ENCODE data around the gene SPATA31D1.

DNA sequence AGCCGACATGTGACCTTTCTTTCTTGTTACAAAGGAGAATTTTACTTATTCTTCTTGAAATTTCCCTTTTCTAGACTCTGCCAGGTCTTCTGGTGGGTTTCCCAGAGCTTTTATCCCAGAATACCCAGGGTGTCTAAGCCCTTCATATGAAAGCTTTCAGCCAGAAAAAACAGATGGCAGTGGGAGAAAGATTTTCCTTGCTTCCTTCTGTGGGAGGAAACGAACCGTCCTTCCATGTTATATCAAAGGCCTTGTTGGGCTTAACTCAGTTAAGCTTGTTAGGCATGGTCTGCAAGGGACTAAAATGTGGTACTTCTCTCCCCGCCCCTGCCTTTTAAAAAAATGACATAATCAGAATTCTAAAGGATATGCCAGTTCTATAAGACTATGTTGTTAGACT, 47.5 kb downstream of the SPATA31D1 start:
- no peak for TF ChIP-seq POLR2AphosphoS5 (IDR thresholded peaks at IDR 0.05)
- TF ChIP-seq CTCF (IDR thresholded peaks at IDR 0.05; ENCODE audit: poor library complexity, severe bottlenecking) = no peak
- no peak for TF ChIP-seq EP300 (conservative IDR thresholded peaks at IDR 0.05; ENCODE audit: poor library complexity, severe bottlenecking)
- TF ChIP-seq EZH2 (IDR thresholded peaks at IDR 0.05; ENCODE audit: borderline replicate concordance, insufficient read depth, low read length, poor library complexity, severe bottlenecking) = no peak
- TF ChIP-seq SMC3 (conservative IDR thresholded peaks at IDR 0.05; ENCODE audit: poor library complexity) = no peak
- no peak for TF ChIP-seq MXI1 (conservative IDR thresholded peaks at IDR 0.05; ENCODE audit: poor library complexity, severe bottlenecking)

Measured in neural cell (in vitro differentiated cells).